SK-N-SH (cell line): Measurements from ENCODE around the gene CAV3. TPM values are rescaled to one million over a fixed set of nuclear protein-coding genes. Genes with fewer than 3 reads are reported as not detected.
A peak's percentile ranks its signal among the peaks of the same experiment; 100 is the strongest.

Source experiments
- CTCF ChIA-PET: fragments of 300-600, 350-600 bp; formaldehyde crosslinking; extraction: SDS; loops from one replicate; lab custom pipeline; 2021; lab: Yijun Ruan, JAX
- POLR2A ChIA-PET: fragments of 350-600 bp; sonication (Branson Sonifier 250); formaldehyde crosslinking; extraction: SDS; loops from one replicate; lab custom pipeline; 2020; ENCODE audit warnings: antibody characterized with exemption, inconsistent platforms; lab: Yijun Ruan, JAX
- DNase-seq: peaks from one replicate; pipeline ENCODE4 v3.0.0; 2012
- H2AFZ ChIP-seq: fragments of 200-600 bp; sonication (generic); 2 replicates; pipeline ENCODE4 v1.8.1; 2016; ENCODE audit warnings: antibody characterized with exemption, mild to moderate bottlenecking, low read depth
- H3F3A ChIP-seq: fragments of 200-600 bp; sonication (generic); replicated peaks from 2 replicates; pipeline ENCODE3; 2016; ENCODE audit warnings: antibody characterized with exemption, mild to moderate bottlenecking; ENCODE audit not compliant: insufficient read depth
- H3K27ac ChIP-seq, 2 experiments: fragments of 200-500 bp in 1 of 2; fragments of 200-600 bp in 1 of 2; sonication (Bioruptor generic) in 1 of 2; sonication (generic), shearing (Covaris generic) in 1 of 2; 2 replicates each; pipeline versions ENCODE4 v1.5.1 to v1.6.1; 2014 to 2016; ENCODE audit warnings: low read depth in 2 of 2, inconsistent platforms in 1 of 2, low read length in 1 of 2, mild to moderate bottlenecking in 1 of 2, mixed read lengths in 1 of 2
- H3K27me3 ChIP-seq: fragments of 200-600 bp; sonication (generic), shearing (Covaris generic); 2 replicates; pipeline ENCODE4 v1.6.1; 2016; ENCODE audit warnings: mixed run types; ENCODE audit not compliant: insufficient read depth
- H3K36me3 ChIP-seq, 2 experiments: fragments of 200-500 bp in 1 of 2; fragments of 200-600 bp in 1 of 2; sonication (Bioruptor generic) in 1 of 2; sonication (generic) in 1 of 2; replicated peaks in 1 of 2; 2 replicates each; pipeline versions ENCODE3 to v1.5.1; 2014 to 2016; ENCODE audit warnings: low read length in 1 of 2, mild to moderate bottlenecking in 1 of 2; ENCODE audit not compliant: insufficient read depth in 2 of 2, control insufficient read depth in 1 of 2
- H3K4me1 ChIP-seq, 2 experiments: fragments of 200-500 bp in 1 of 2; fragments of 200-600 bp in 1 of 2; sonication (Bioruptor generic) in 1 of 2; sonication (generic), shearing (Covaris generic) in 1 of 2; 2 replicates each; pipeline versions ENCODE4 v1.5.1 to v1.6.1; 2014 to 2016; ENCODE audit warnings: low read depth in 1 of 2, low read length in 1 of 2, mixed run types in 1 of 2; ENCODE audit not compliant: insufficient read depth in 2 of 2, control insufficient read depth in 1 of 2
- H3K4me2 ChIP-seq: fragments of 200-600 bp; sonication (generic), shearing (Covaris generic); 2 replicates; pipeline ENCODE4 v1.6.1; 2017; ENCODE audit warnings: mixed run types
- H3K4me3 ChIP-seq, 2 experiments: fragments of 200-500 bp in 1 of 2; fragments of 200-600 bp in 1 of 2; sonication (Bioruptor generic) in 1 of 2; sonication (generic), shearing (Covaris generic) in 1 of 2; 2 replicates each; pipeline versions ENCODE4 v1.5.1 to v1.8.1; 2014 to 2016; ENCODE audit warnings: low read depth in 2 of 2, inconsistent platforms in 1 of 2, low read length in 1 of 2, mild to moderate bottlenecking in 1 of 2, mixed read lengths in 1 of 2, moderate library complexity in 1 of 2
- H3K79me2 ChIP-seq: fragments of 200-600 bp; sonication (generic); 2 replicates; pipeline ENCODE4 v1.8.1; 2017; ENCODE audit warnings: mild to moderate bottlenecking; ENCODE audit not compliant: insufficient read depth
- H3K9ac ChIP-seq: fragments of 200-600 bp; sonication (generic); 2 replicates; pipeline ENCODE4 v1.6.1; 2017; ENCODE audit warnings: mixed run types
- H3K9me2 ChIP-seq: fragments of 200-600 bp; sonication (generic); 2 replicates; pipeline ENCODE4 v1.6.1; 2017; ENCODE audit warnings: mixed run types
- H3K9me3 ChIP-seq: fragments of 200-600 bp; sonication (generic); 2 replicates; pipeline ENCODE4 v1.6.1; 2017; ENCODE audit warnings: mixed run types, mild to moderate bottlenecking, moderate library complexity
- H4K20me1 ChIP-seq: fragments of 200-600 bp; sonication (generic); 2 replicates; pipeline ENCODE4 v1.6.1; 2017; ENCODE audit warnings: mild to moderate bottlenecking, mixed run types; ENCODE audit not compliant: insufficient read depth
- CHD2 ChIP-seq: fragments of 150-350 bp; IDR thresholded peaks from 2 replicates; pipeline ENCODE4 v1.6.1; 2018; ENCODE audit warnings: low read length; ENCODE audit not compliant: partially characterized antibody
- EP300 ChIP-seq, 2 experiments: IDR thresholded peaks; 2 replicates each; pipeline versions ENCODE4 v1.4.0 to v1.6.1; 2012; ENCODE audit warnings: borderline replicate concordance in 1 of 2, low read depth in 1 of 2, low read length in 1 of 2
- GABPA ChIP-seq: IDR thresholded peaks from 2 replicates; pipeline ENCODE4 v1.4.0; 2012; ENCODE audit warnings: low read depth, mild to moderate bottlenecking
- GATA2 ChIP-seq: sonication (generic); formaldehyde crosslinking; IDR thresholded peaks from 2 replicates; pipeline ENCODE4 v1.5.0; 2020; ENCODE audit warnings: mild to moderate bottlenecking, missing genetic modification reagents
- MXI1 ChIP-seq: IDR thresholded peaks from 2 replicates; pipeline ENCODE4 v1.6.1; 2012; ENCODE audit warnings: mild to moderate bottlenecking, low read depth, low read length, improper control_type of control experiment
- NFIC ChIP-seq: IDR thresholded peaks from 2 replicates; pipeline ENCODE4 v1.4.0; 2012; ENCODE audit warnings: borderline replicate concordance
- NRF1 ChIP-seq: IDR thresholded peaks from 2 replicates; pipeline ENCODE4 v1.6.1; 2012; ENCODE audit warnings: low read depth, mild to moderate bottlenecking, low read length
- SIN3A ChIP-seq: IDR thresholded peaks from 2 replicates; pipeline ENCODE4 v1.6.1; 2012; ENCODE audit warnings: low read depth, mild to moderate bottlenecking, low read length, moderate library complexity, borderline replicate concordance
- SMC3 ChIP-seq: IDR thresholded peaks from 2 replicates; pipeline ENCODE4 v1.6.1; 2012; ENCODE audit warnings: low read depth, low read length, improper control_type of control experiment
- TAF1 ChIP-seq: IDR thresholded peaks from 2 replicates; pipeline ENCODE4 v1.6.1; 2012; ENCODE audit warnings: low read depth, mild to moderate bottlenecking, low read length, moderate library complexity, borderline replicate concordance
- TCF12 ChIP-seq: IDR thresholded peaks from 2 replicates; pipeline ENCODE4 v1.4.0; 2012
- WGBS: methylation state at CpG from one replicate; pipeline ENCODE4 v1.1.6; 2017; ENCODE audit warnings: low lambda C conversion rate; 5-methylcytosine and 5-hydroxymethylcytosine counted together
- polyA plus RNA-seq, 3 experiments: library from polyadenylated mRNA; depleted of rRNA; stranded (reverse); fragments of >200 nt; gene quantifications; 2 replicates each; pipeline ENCODE4 v1.2.3, GENCODE V29; 2012
- TF ChIP-seq, protein P1 (sequence below): fragments of 200-600 bp; sonication (generic); IDR thresholded peaks from 2 replicates; pipeline ENCODE4 v1.6.1; 2017; ENCODE audit warnings: antibody characterized with exemption, mild to moderate bottlenecking, moderate library complexity
- TF ChIP-seq, protein P2 (sequence below): fragments of 150-350 bp; IDR thresholded peaks from 2 replicates; pipeline ENCODE4 v1.6.1; 2017; ENCODE audit warnings: antibody characterized with exemption, low read length, low read depth, borderline replicate concordance
- TF ChIP-seq, protein P3 (sequence below): IDR thresholded peaks from 2 replicates; pipeline ENCODE4 v1.6.1; 2012; ENCODE audit warnings: mild to moderate bottlenecking, low read depth, low read length, moderate library complexity
- TF ChIP-seq, protein P4 (sequence below): IDR thresholded peaks from 2 replicates; pipeline ENCODE4 v1.4.0; 2012; ENCODE audit warnings: low read depth, borderline replicate concordance

The CAV3 gene
- polyA plus RNA-seq, 1 of the 3 experiments (the other 2 are of a cell fraction): not detected

DNA sequence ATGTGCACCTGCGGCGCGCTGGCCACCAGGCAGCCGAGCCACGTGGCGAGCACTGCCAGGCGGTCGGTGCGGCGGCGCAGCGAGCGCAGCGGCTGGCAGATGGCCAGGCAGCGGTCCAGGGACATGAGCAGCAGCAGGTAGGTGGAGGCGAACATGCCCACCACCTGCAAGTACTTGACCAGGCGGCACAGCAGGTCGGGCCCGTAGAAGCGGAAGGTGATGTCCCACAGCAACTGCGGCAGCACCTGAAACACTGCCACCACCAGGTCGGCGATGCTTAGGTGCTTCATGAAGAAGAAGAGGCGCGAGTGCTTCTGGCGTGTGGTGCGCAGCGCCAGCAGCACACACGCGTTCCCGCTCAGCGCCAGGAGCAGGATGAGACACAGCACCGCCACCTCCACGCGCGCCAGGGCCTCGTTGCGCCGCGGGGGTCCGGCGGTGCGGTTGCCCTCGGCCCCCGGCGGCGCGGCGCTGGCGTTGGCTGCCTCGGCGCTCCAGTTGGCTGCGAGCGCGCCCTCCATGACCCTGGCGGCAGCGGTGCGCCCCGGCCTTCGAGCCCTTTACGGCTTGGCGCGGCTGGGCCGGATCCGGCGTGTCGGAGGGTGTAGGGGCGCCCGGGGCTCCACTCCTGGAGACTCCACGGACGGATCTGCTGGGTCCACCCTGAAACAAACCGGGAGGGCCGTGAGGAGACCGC, 34.2 kb downstream of the CAV3 start:
- Histone ChIP-seq H3F3A (no peaks in the 10 kb centered on the region), H3K4me3 (no peak overlapping the region), H3K36me3 (no peaks in the 10 kb centered on the region), H3K9me2 (no peaks in the 10 kb centered on the region), H2AFZ (no peak overlapping the region), H3K4me2 (no peak overlapping the region), H3K9me3 (no peaks in the 10 kb centered on the region), H3K9ac (no peak overlapping the region), H3K79me2 (peaks cover 7% of the 10 kb centered on the region; the same call in 1 of the 2 replicates), H3K27ac (no peak overlapping the region), H4K20me1 (no peaks in the 10 kb centered on the region), H3K27me3 (no peaks in the 10 kb centered on the region), H3K4me1 (peaks cover 0 to 20% of the 10 kb centered on the region in 2 experiments; a peak in 3 of 4 replicates)
- POLR2A ChIA-PET: no interaction called here
- no peak for TF ChIP-seq TAF1
- TF ChIP-seq, protein P1, sequence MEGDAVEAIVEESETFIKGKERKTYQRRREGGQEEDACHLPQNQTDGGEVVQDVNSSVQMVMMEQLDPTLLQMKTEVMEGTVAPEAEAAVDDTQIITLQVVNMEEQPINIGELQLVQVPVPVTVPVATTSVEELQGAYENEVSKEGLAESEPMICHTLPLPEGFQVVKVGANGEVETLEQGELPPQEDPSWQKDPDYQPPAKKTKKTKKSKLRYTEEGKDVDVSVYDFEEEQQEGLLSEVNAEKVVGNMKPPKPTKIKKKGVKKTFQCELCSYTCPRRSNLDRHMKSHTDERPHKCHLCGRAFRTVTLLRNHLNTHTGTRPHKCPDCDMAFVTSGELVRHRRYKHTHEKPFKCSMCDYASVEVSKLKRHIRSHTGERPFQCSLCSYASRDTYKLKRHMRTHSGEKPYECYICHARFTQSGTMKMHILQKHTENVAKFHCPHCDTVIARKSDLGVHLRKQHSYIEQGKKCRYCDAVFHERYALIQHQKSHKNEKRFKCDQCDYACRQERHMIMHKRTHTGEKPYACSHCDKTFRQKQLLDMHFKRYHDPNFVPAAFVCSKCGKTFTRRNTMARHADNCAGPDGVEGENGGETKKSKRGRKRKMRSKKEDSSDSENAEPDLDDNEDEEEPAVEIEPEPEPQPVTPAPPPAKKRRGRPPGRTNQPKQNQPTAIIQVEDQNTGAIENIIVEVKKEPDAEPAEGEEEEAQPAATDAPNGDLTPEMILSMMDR: no peak
- DNase-seq: peak; percentile 26
- CTCF ChIA-PET: interaction anchor here (1.1 to 3.4 kb wide), 5 partner anchors 12 to 136 kb away, joined by 3 to 40 read pairs (median 8); no protein-coding TSS in a partner anchor
- 88% methylated on average over 26 of the region's 74 CpGs for WGBS

DNA sequence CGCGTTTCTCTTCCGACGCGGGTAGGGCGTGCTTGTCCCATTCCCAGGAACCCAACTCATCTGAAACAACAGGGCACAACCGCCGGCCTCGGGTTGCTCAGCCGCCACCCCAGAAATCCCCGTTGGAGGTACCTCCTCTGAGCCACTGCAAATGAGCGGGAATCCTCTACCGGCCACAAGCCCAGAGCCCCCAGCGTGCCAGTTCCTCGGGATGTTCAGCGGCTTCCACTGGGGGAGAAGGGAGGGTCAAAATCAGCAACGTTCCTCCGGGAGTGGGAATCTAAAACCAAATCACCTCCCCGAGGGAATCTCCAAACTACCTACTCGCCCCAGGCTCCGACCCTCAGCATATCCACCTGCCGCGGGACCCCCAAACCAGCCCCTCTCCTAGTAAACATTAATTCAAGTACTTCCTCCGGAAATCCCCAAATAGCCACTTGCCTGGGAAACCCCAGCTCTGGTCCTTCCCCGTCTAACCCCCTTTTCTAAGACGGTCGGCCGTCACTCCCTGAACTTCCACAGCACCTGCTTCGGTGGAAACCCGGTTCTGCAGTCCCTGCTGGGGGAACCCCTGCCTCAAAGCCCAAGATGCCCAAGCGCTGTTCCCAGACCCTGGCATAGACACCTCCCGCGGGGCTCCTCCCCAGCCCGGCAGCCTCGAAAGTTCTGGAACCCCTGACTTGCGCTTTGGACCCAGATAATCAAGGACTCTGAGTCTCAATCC, 34.9 kb downstream of the CAV3 start:
- TF ChIP-seq, protein P2, sequence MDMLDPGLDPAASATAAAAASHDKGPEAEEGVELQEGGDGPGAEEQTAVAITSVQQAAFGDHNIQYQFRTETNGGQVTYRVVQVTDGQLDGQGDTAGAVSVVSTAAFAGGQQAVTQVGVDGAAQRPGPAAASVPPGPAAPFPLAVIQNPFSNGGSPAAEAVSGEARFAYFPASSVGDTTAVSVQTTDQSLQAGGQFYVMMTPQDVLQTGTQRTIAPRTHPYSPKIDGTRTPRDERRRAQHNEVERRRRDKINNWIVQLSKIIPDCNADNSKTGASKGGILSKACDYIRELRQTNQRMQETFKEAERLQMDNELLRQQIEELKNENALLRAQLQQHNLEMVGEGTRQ: no peak
- TF ChIP-seq EP300 (IDR thresholded peaks at IDR 0.05; ENCODE audit: borderline replicate concordance in 1 of 2, low read depth in 1 of 2, low read length in 1 of 2): no peak
- no peak for TF ChIP-seq NRF1
- TF ChIP-seq SIN3A: no peak
- TF ChIP-seq, protein P3, sequence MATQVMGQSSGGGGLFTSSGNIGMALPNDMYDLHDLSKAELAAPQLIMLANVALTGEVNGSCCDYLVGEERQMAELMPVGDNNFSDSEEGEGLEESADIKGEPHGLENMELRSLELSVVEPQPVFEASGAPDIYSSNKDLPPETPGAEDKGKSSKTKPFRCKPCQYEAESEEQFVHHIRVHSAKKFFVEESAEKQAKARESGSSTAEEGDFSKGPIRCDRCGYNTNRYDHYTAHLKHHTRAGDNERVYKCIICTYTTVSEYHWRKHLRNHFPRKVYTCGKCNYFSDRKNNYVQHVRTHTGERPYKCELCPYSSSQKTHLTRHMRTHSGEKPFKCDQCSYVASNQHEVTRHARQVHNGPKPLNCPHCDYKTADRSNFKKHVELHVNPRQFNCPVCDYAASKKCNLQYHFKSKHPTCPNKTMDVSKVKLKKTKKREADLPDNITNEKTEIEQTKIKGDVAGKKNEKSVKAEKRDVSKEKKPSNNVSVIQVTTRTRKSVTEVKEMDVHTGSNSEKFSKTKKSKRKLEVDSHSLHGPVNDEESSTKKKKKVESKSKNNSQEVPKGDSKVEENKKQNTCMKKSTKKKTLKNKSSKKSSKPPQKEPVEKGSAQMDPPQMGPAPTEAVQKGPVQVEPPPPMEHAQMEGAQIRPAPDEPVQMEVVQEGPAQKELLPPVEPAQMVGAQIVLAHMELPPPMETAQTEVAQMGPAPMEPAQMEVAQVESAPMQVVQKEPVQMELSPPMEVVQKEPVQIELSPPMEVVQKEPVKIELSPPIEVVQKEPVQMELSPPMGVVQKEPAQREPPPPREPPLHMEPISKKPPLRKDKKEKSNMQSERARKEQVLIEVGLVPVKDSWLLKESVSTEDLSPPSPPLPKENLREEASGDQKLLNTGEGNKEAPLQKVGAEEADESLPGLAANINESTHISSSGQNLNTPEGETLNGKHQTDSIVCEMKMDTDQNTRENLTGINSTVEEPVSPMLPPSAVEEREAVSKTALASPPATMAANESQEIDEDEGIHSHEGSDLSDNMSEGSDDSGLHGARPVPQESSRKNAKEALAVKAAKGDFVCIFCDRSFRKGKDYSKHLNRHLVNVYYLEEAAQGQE: no peak
- TF ChIP-seq SMC3: no peak
- TF ChIP-seq MXI1: no peak
- TF ChIP-seq, protein P4, sequence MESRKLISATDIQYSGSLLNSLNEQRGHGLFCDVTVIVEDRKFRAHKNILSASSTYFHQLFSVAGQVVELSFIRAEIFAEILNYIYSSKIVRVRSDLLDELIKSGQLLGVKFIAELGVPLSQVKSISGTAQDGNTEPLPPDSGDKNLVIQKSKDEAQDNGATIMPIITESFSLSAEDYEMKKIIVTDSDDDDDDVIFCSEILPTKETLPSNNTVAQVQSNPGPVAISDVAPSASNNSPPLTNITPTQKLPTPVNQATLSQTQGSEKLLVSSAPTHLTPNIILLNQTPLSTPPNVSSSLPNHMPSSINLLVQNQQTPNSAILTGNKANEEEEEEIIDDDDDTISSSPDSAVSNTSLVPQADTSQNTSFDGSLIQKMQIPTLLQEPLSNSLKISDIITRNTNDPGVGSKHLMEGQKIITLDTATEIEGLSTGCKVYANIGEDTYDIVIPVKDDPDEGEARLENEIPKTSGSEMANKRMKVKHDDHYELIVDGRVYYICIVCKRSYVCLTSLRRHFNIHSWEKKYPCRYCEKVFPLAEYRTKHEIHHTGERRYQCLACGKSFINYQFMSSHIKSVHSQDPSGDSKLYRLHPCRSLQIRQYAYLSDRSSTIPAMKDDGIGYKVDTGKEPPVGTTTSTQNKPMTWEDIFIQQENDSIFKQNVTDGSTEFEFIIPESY: no peak
- TF ChIP-seq GABPA: no peak
- no peak for TF ChIP-seq NFIC
- TF ChIP-seq TCF12: no peak
- no peak for TF ChIP-seq GATA2
- TF ChIP-seq CHD2: no peak
- TF ChIP-seq TAF1: no peak
- H3K27me3 ChIP-seq: no peaks in the 10 kb centered on the region
- no peaks in the 10 kb centered on the region for H3K9me2 ChIP-seq
- peak overlapping the region; percentile 77; the same call in 1 of the 2 replicates for H2AFZ ChIP-seq
- peak; percentile 30 for DNase-seq
- H3K4me1 ChIP-seq: peaks cover 0 to 16% of the 10 kb centered on the region in 2 experiments; a peak in 3 of 4 replicates
- no peaks in the 10 kb centered on the region for H3F3A ChIP-seq
- H3K4me2 ChIP-seq: peak overlapping the region; percentile 80
- H3K9ac ChIP-seq: peak overlapping the region; percentile 56
- peak overlapping the region; percentile 49 to 61 for H3K4me3 ChIP-seq
- no peaks in the 10 kb centered on the region for H3K36me3 ChIP-seq
- no peaks in the 10 kb centered on the region for H4K20me1 ChIP-seq
- no peak overlapping the region for H3K27ac ChIP-seq
- ChIA-PET CTCF (interaction anchor here (0.6 to 3.4 kb wide), 58 partner anchors 9 to 422 kb away, joined by 3 to 53 read pairs (median 6); partner anchors contain the start of genes LMCD1 and RAD18), POLR2A (interaction anchor here (0.7 kb wide), 1 partner anchor 106 kb away, joined by 3 read pairs; no protein-coding TSS in a partner anchor)
- WGBS: 89% methylated on average over 28 of the region's 36 CpGs
- no peaks in the 10 kb centered on the region for H3K9me3 ChIP-seq
- peaks cover 7% of the 10 kb centered on the region; the same call in 1 of the 2 replicates for H3K79me2 ChIP-seq
